Tibial artery (tissue), 4 donors: Measurements from ENCODE around the gene UBAP1L.
A peak's percentile ranks its signal among the peaks of the same experiment; 100 is the strongest.

Experiments used
- DNase-seq, 2 donors: peaks; one replicate each; pipeline ENCODE4 v3.0.0-alpha.2; 2019
- H3K27ac ChIP-seq, 2 donors: fragments of 200-600 bp; sonication (generic) in 1 of 2; 1 replicate in 1 of 2; 2 replicates in 1 of 2; pipeline ENCODE4 v1.5.1; 2018 to 2019; ENCODE audit warnings: mild to moderate bottlenecking in 1 of 2
- H3K27me3 ChIP-seq, 2 donors: fragments of 200-600 bp; sonication (generic) in 1 of 2; one replicate each; pipeline versions ENCODE4 v1.5.1 to v1.6.0; 2016 to 2019
- H3K36me3 ChIP-seq, 3 donors: fragments of 200-600 bp; sonication (generic) in 2 of 3; one replicate each; pipeline ENCODE4 v1.5.1; 2016 to 2019; ENCODE audit warnings: mild to moderate bottlenecking in 2 of 3
- H3K4me1 ChIP-seq, 4 donors: fragments of 200-600 bp; sonication (generic) in 2 of 4; 1 replicate in 3 of 4; 2 replicates in 1 of 4; pipeline ENCODE4 v1.5.1; 2016 to 2019
- H3K4me3 ChIP-seq, 2 donors: fragments of 200-600 bp; sonication (generic) in 1 of 2; 1 replicate in 1 of 2; 2 replicates in 1 of 2; pipeline ENCODE4 v1.5.1; 2018 to 2019; ENCODE audit warnings: mild to moderate bottlenecking in 2 of 2
- H3K9me3 ChIP-seq, 3 donors: fragments of 200-600 bp; sonication (generic) in 1 of 3; one replicate each; pipeline ENCODE4 v1.5.1; 2016 to 2019
- intact Hi-C: fragments of 100-400 bp; cut with DNase I; formaldehyde crosslinking; loops from one replicate; pipeline ENCODE4 v1.15.0; 2023; ENCODE audit warnings: low total_unique reads
- TF ChIP-seq, protein P1 (sequence below), 2 experiments: fragments of 200-600 bp in 1 of 2; fragments of 450-650 bp in 1 of 2; IDR thresholded peaks; one replicate each; pipeline ENCODE4 v1.5.1; 2017 to 2019; ENCODE audit warnings: antibody characterized with exemption in 2 of 2, mild to moderate bottlenecking in 1 of 2, moderate library complexity in 1 of 2

UBAP1L gene

DNA sequence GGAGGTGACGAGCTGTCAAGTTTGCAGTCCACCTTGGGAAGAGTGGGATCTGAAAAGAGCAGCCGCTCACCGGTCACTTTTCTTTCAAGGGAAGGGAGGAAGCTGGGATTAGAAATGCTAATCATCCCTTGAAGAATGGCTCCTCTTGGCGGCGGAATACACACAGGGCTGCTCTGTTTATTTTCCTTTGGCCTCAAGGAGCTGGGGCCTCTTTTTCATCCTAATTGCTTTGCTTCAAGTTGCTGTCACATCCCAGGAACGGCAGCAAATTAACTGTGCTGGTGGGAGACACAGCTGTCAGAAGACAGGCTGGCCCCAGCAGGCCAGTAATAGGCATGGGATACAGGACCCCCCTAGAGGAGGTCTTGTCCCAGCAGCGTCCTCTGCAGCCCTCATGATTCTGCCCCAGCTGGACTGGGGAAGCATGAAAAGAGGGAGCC is 31.7 kb downstream of the UBAP1L start:
- intact Hi-C loops, result no loop called here
- Histone ChIP-seq H3K9me3 (no peaks in the 10 kb centered on the region), H3K27me3 (no peaks in the 10 kb centered on the region), H3K4me1 (peaks cover 0 to 93% (median 73%) of the 10 kb centered on the region in 4 donors), H3K4me3 (no peak overlapping the region), H3K27ac (peak overlapping the region; percentile 95 to 96), H3K36me3 (no peaks in the 10 kb centered on the region)
- peak in 1 of 2 donors; percentile 64 for DNase-seq
- TF ChIP-seq, protein P1, sequence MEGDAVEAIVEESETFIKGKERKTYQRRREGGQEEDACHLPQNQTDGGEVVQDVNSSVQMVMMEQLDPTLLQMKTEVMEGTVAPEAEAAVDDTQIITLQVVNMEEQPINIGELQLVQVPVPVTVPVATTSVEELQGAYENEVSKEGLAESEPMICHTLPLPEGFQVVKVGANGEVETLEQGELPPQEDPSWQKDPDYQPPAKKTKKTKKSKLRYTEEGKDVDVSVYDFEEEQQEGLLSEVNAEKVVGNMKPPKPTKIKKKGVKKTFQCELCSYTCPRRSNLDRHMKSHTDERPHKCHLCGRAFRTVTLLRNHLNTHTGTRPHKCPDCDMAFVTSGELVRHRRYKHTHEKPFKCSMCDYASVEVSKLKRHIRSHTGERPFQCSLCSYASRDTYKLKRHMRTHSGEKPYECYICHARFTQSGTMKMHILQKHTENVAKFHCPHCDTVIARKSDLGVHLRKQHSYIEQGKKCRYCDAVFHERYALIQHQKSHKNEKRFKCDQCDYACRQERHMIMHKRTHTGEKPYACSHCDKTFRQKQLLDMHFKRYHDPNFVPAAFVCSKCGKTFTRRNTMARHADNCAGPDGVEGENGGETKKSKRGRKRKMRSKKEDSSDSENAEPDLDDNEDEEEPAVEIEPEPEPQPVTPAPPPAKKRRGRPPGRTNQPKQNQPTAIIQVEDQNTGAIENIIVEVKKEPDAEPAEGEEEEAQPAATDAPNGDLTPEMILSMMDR (IDR thresholded peaks at IDR 0.05), result peak; percentile 39 to 43

DNA sequence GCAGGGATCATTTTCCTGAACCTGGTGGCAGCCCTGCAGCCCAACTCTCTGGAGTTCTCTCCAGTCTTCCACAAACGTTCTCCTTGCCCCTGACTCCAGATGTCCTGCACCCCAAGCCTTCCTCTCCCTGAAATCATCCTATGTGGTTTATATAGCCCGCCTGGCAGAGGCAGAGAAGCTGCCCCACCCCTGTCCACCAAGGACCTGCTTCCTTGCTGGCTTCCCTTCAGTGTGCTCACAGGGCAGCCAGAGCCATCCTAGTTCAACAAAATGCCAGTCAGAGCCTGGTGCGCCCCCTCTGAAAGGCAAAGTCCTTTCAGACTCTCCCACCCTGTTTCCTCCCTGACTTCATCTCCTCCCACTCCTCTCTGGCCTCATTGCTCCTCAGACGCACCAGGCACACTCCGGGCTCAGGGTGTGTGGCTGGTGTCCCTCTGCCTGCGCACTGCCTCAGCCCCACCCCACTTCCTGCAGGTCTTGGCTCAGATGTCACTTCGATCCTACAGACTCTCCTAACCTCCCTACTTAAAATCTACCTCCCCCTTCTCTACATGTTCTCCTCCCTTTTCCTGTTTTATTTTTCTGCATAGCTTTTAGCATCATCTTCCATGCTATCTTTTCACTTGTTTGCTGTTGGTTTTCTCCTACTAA is 32.6 kb downstream of the UBAP1L start:
- intact Hi-C loops, result no loop called here
- Histone ChIP-seq H3K36me3 (no peaks in the 10 kb centered on the region), H3K27me3 (no peaks in the 10 kb centered on the region), H3K27ac (peak overlapping the region; percentile 95 to 96), H3K4me1 (peaks cover 3 to 96% (median 72%) of the 10 kb centered on the region in 4 donors), H3K9me3 (no peaks in the 10 kb centered on the region), H3K4me3 (no peak overlapping the region)
- TF ChIP-seq, protein P1 (IDR thresholded peaks at IDR 0.05), result no peak
- peak in 1 of 2 donors; percentile 69 for DNase-seq

DNA sequence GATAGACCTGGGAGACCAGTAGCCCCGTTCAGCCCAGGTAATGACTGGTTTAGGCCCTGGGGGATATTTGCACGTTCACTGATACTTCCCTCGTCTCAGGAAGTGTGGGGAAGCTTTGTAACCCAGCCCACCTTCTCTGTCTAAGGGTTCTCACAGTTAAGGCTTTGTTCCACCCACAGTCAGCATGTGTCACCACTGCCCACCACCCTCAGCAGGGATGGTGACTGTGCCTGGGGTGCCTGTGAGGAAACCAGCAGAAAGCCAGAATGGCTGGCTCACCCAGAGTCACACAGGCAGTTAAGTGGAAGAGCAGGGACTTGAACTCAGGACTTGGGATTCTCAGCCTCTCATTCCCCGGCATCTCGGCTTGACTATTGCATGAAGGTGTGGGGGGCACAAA is 33.2 kb downstream of the UBAP1L start:
- Histone ChIP-seq H3K9me3 (no peaks in the 10 kb centered on the region), H3K4me3 (no peak overlapping the region), H3K27me3 (no peaks in the 10 kb centered on the region), H3K36me3 (no peaks in the 10 kb centered on the region), H3K4me1 (peaks cover 4 to 96% (median 72%) of the 10 kb centered on the region in 4 donors), H3K27ac (peak overlapping the region; percentile 95 to 96)
- no peak for DNase-seq
- intact Hi-C loops, result no loop called here
- TF ChIP-seq, protein P1 (IDR thresholded peaks at IDR 0.05), result no peak

DNA sequence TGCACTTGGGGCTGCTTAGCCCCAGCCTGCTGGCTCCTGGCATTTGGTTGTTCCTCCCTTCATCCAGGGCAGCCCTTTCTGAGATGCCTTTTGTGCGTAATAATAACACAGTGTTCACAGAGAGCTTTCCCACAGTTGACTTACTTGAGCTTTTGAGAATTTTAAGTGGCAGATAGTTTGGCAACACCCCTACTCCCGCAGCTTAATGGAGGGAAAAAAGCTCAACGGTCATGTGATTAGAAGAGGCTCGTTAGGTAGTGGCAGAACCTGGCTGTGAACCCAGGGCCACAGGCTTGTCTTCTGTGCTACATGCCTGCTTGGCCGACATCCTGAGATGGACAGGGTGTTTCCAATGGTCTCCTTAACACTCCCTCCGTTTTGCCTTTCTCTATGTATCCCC is 33.7 kb downstream of the UBAP1L start:
- H3K9me3 ChIP-seq, result no peaks in the 10 kb centered on the region
- DNase-seq, result peak in 1 of 2 donors; percentile 65
- peak overlapping the region; percentile 95 to 96 for H3K27ac ChIP-seq
- H3K27me3 ChIP-seq, result no peaks in the 10 kb centered on the region
- TF ChIP-seq, protein P1 (IDR thresholded peaks at IDR 0.05), result no peak
- H3K4me1 ChIP-seq, result peaks cover 4 to 96% (median 71%) of the 10 kb centered on the region in 4 donors
- intact Hi-C loops, result no loop called here
- no peaks in the 10 kb centered on the region for H3K36me3 ChIP-seq
- no peak overlapping the region for H3K4me3 ChIP-seq

DNA sequence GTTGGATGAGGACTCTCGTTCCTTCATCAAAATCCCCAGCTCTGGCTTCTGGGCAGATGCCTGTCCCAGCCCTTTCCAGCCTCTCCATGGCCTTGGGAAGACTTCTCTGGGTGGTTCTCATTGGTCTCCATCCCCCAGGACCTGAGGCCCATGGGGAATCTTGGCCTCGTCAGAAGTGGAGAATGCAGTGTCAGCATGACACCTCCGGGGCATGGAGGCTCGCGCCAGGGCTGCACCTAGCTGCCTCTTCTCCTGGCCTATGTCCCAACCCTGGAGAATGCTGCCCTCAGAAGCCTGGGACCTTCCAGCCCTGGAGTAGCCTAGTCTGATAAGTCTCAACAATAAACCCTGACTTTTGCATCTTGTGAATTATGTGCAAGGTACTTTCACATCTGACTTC is 35.4 kb downstream of the UBAP1L start:
- H3K4me3 ChIP-seq, result no peak overlapping the region
- no peak for DNase-seq
- no peaks in the 10 kb centered on the region for H3K36me3 ChIP-seq
- intact Hi-C loops, result loop anchor here (2.0 kb wide), 1 partner anchor 27 kb away; no protein-coding TSS in a partner anchor
- TF ChIP-seq, protein P1 (IDR thresholded peaks at IDR 0.05), result no peak
- peak overlapping the region; percentile 95 to 96 for H3K27ac ChIP-seq
- no peaks in the 10 kb centered on the region for H3K27me3 ChIP-seq
- no peaks in the 10 kb centered on the region for H3K9me3 ChIP-seq
- H3K4me1 ChIP-seq, result peaks cover 4 to 92% (median 57%) of the 10 kb centered on the region in 4 donors
